H1 (cell line): ENCODE data around the gene STX12. TPM values are rescaled to one million over a fixed set of nuclear protein-coding genes. Genes with fewer than 3 reads are reported as not detected.

Experiments used
- CTCF ChIA-PET: fragments of 300-600 bp; sonication (Branson Sonifier 250); formaldehyde crosslinking; loops from one replicate; lab custom pipeline; 2021; ENCODE audit not compliant: partially characterized antibody; lab: Charles Lee
- POLR2A ChIA-PET: fragments of 300-600 bp; sonication (Branson Sonifier 250); formaldehyde crosslinking; loops from one replicate; lab custom pipeline; 2021; ENCODE audit warnings: inconsistent platforms; ENCODE audit not compliant: partially characterized antibody; lab: Charles Lee
- DNase-seq, 2 experiments: peaks; one replicate each; pipeline versions ENCODE4 v3.0.0 to v3.0.0-alpha.2; 2010 to 2022; ENCODE audit warnings: low spot score in 2 of 2, low read depth in 1 of 2, mixed read lengths in 1 of 2
- FAIRE-seq: peaks from 2 replicates; lab custom pipeline; 2011; peaks lifted over from hg19 to GRCh38; lab: Jason Lieb, UNC
- H2AFZ ChIP-seq: 2 replicates; pipeline ENCODE4 v1.8.1; 2012; ENCODE audit warnings: low read length, inconsistent platforms
- H2AK5ac ChIP-seq: 2 replicates; pipeline ENCODE4 v1.6.1; 2013; ENCODE audit warnings: low read depth, low read length
- H2BK120ac ChIP-seq: replicated peaks from 2 replicates; pipeline ENCODE3; 2013; ENCODE audit warnings: low read depth, low read length, inconsistent platforms
- H2BK12ac ChIP-seq: 2 replicates; pipeline ENCODE4 v1.6.1; 2013; ENCODE audit warnings: low read depth, low read length
- H2BK15ac ChIP-seq: 2 replicates; pipeline ENCODE4 v1.6.1; 2013; ENCODE audit warnings: low read length
- H2BK20ac ChIP-seq: 2 replicates; pipeline ENCODE4 v1.6.1; 2013; ENCODE audit warnings: low read length
- H2BK5ac ChIP-seq: 2 replicates; pipeline ENCODE4 v1.6.1; 2013; ENCODE audit warnings: low read depth, low read length
- H3K14ac ChIP-seq: 2 replicates; pipeline ENCODE4 v1.6.1; 2013; ENCODE audit warnings: inconsistent platforms; ENCODE audit not compliant: insufficient read length
- H3K18ac ChIP-seq: 2 replicates; pipeline ENCODE4 v1.6.1; 2013; ENCODE audit warnings: low read length; ENCODE audit errors: extremely low read depth
- H3K23ac ChIP-seq: 2 replicates; pipeline ENCODE4 v1.6.1; 2013; ENCODE audit warnings: inconsistent platforms; ENCODE audit not compliant: insufficient read length
- H3K23me2 ChIP-seq: 2 replicates; pipeline ENCODE4 v1.6.1; 2013; ENCODE audit warnings: low read depth, low read length
- H3K27ac ChIP-seq: 2 replicates; pipeline ENCODE4 v1.6.1; 2011; ENCODE audit warnings: low read depth, low read length, inconsistent platforms
- H3K27me3 ChIP-seq, 4 experiments: replicated peaks in 1 of 4; 1 replicate in 1 of 4; 2 replicates in 3 of 4; pipeline versions ENCODE4 v1.6.1 to v1.8.1; 2011 to 2013; ENCODE audit warnings: low read length in 3 of 4, mild to moderate bottlenecking in 3 of 4, inconsistent platforms in 2 of 4, mixed read lengths in 2 of 4, moderate library complexity in 1 of 4; ENCODE audit not compliant: control insufficient read depth in 3 of 4, insufficient read depth in 3 of 4; ENCODE audit errors: extremely low read depth in 1 of 4
- H3K36me3 ChIP-seq, 4 experiments: 2 replicates each; pipeline versions ENCODE4 v1.6.1 to v1.8.1; 2011 to 2013; ENCODE audit warnings: mild to moderate bottlenecking in 4 of 4, low read length in 3 of 4, moderate library complexity in 2 of 4, control low read depth in 1 of 4, inconsistent platforms in 1 of 4; ENCODE audit not compliant: insufficient read depth in 4 of 4, control insufficient read depth in 2 of 4
- H3K4ac ChIP-seq: replicated peaks from 2 replicates; pipeline ENCODE3; 2013; ENCODE audit warnings: low read length, low read depth, mixed read lengths, inconsistent platforms; ENCODE audit not compliant: insufficient read length
- H3K4me1 ChIP-seq, 4 experiments: replicated peaks in 1 of 4; 1 replicate in 1 of 4; 2 replicates in 3 of 4; pipeline versions ENCODE4 v1.6.1 to v1.8.1; 2011 to 2013; ENCODE audit warnings: low read length in 3 of 4, inconsistent platforms in 2 of 4, mixed read lengths in 1 of 4; ENCODE audit not compliant: insufficient read depth in 4 of 4, control insufficient read depth in 3 of 4
- H3K4me2 ChIP-seq, 2 experiments: 2 replicates each; pipeline versions ENCODE4 v1.6.1 to v1.8.1; 2011 to 2013; ENCODE audit warnings: low read depth in 2 of 2, low read length in 2 of 2, control low read depth in 1 of 2, inconsistent platforms in 1 of 2, mild to moderate bottlenecking in 1 of 2; ENCODE audit not compliant: insufficient read depth in 1 of 2
- H3K4me3 ChIP-seq, 4 experiments: fragments of 200-600, 300-600 bp in 1 of 4; sonication (generic), shearing (Covaris generic), sonication (Bioruptor Twin) in 1 of 4; 2 replicates each; pipeline versions ENCODE4 v1.5.1 to v1.8.1; 2011 to 2016; ENCODE audit warnings: low read length in 4 of 4, low read depth in 3 of 4, control low read depth in 2 of 4, inconsistent platforms in 2 of 4, mild to moderate bottlenecking in 2 of 4, mixed read lengths in 1 of 4, moderate library complexity in 1 of 4; ENCODE audit not compliant: insufficient read depth in 2 of 4; ENCODE audit errors: extremely low read depth in 1 of 4
- H3K56ac ChIP-seq: replicated peaks from 2 replicates; pipeline ENCODE3; 2013; ENCODE audit warnings: low read depth, mild to moderate bottlenecking, mixed read lengths, low read length, inconsistent platforms; ENCODE audit not compliant: insufficient read length
- H3K79me1 ChIP-seq: 2 replicates; pipeline ENCODE4 v1.6.1; 2013; ENCODE audit warnings: low read depth, low read length, control low read depth
- H3K79me2 ChIP-seq, 2 experiments: 2 replicates each; pipeline versions ENCODE4 v1.6.1 to v1.8.1; 2012 to 2013; ENCODE audit warnings: low read length in 2 of 2, mild to moderate bottlenecking in 2 of 2, inconsistent platforms in 1 of 2; ENCODE audit not compliant: insufficient read depth in 2 of 2, control insufficient read depth in 1 of 2
- H3K9ac ChIP-seq, 4 experiments: replicated peaks in 1 of 4; 1 replicate in 1 of 4; 2 replicates in 3 of 4; pipeline versions ENCODE4 v1.6.1 to v1.8.1; 2011 to 2013; ENCODE audit warnings: low read depth in 3 of 4, low read length in 3 of 4, control low read depth in 2 of 4, mild to moderate bottlenecking in 2 of 4, moderate library complexity in 2 of 4, inconsistent platforms in 1 of 4; ENCODE audit errors: extremely low read depth in 1 of 4
- H3K9me3 ChIP-seq, 2 experiments: 2 replicates each; pipeline versions ENCODE4 v1.6.1 to v1.8.1; 2012 to 2013; ENCODE audit warnings: mild to moderate bottlenecking in 2 of 2, moderate library complexity in 2 of 2, control low read depth in 1 of 2, inconsistent platforms in 1 of 2, low read depth in 1 of 2, low read length in 1 of 2, mixed read lengths in 1 of 2; ENCODE audit not compliant: insufficient read depth in 2 of 2
- H4K20me1 ChIP-seq, 2 experiments: replicated peaks in 1 of 2; 2 replicates each; pipeline versions ENCODE3 to v1.8.1; 2011 to 2013; ENCODE audit warnings: inconsistent platforms in 2 of 2, low read length in 2 of 2, mild to moderate bottlenecking in 1 of 2; ENCODE audit not compliant: insufficient read depth in 2 of 2, control insufficient read depth in 1 of 2
- H4K5ac ChIP-seq: 2 replicates; pipeline ENCODE4 v1.6.1; 2013; ENCODE audit warnings: low read length, low read depth, mixed read lengths, inconsistent platforms; ENCODE audit not compliant: insufficient read length
- H4K8ac ChIP-seq: 2 replicates; pipeline ENCODE4 v1.8.0; 2013; ENCODE audit warnings: mild to moderate bottlenecking, moderate library complexity, low read length, inconsistent platforms; ENCODE audit not compliant: insufficient read depth; ENCODE audit errors: extremely low read depth
- H4K91ac ChIP-seq: replicated peaks from 2 replicates; pipeline ENCODE3; 2013; ENCODE audit warnings: low read length, mixed read lengths, inconsistent platforms; ENCODE audit not compliant: insufficient read length
- SP1 ChIP-seq: IDR thresholded peaks from 2 replicates; pipeline ENCODE4 v1.6.1; 2011; ENCODE audit warnings: low read depth, low read length
- SRF ChIP-seq: IDR thresholded peaks from 2 replicates; pipeline ENCODE4 v1.6.1; 2011; ENCODE audit warnings: mild to moderate bottlenecking, low read depth, low read length, moderate library complexity
- WGBS, 2 experiments: shearing (Covaris generic) in 1 of 2; methylation state at CpG; one replicate each; pipeline versions ENCODE4 v1.1.6 to v1.1.7; 2013 to 2015; ENCODE audit warnings: low lambda C conversion rate in 2 of 2, mixed read lengths in 2 of 2, inconsistent platforms in 1 of 2, low coverage in 1 of 2, missing lambda C conversion rate in 1 of 2; ENCODE audit not compliant: insufficient replicate concordance in 2 of 2, insufficient coverage in 1 of 2, insufficient read length in 1 of 2; ENCODE audit errors: extremely low coverage in 1 of 2, missing lambda C conversion rate in 1 of 2; 5-methylcytosine and 5-hydroxymethylcytosine counted together
- polyA plus RNA-seq, 7 experiments: library from polyadenylated mRNA; depleted of rRNA in 3 of 7; stranded (reverse) in 5 of 7; unstranded in 2 of 7; fragments of >200 nt in 5 of 7; fragments of 200-250 nt in 2 of 7; gene quantifications; 1 replicate in 5 of 7; 2 replicates in 1 of 7; 4 replicates in 1 of 7; pipeline versions ENCODE4 v1.2.1 to v1.2.3, GENCODE V29; 2011 to 2013; ENCODE audit warnings: missing spikeins in 2 of 7, mixed read lengths in 2 of 7
- total RNA-seq: library from RNA; stranded (reverse); fragmentation: NEBNext Ultra II Directional; extraction: Animal tissue kit (Norgen Biotek cat#: 25700); gene quantifications from 2 replicates; pipeline ENCODE4 v1.2.1, GENCODE V29; 2021

Gene STX12
- total and polyA plus RNA-seq, 2 of the 8 experiments (the other 6 are each of a cell fraction or from before 2014, with no cell fraction given) = 3.7 to 11.0 TPM

DNA sequence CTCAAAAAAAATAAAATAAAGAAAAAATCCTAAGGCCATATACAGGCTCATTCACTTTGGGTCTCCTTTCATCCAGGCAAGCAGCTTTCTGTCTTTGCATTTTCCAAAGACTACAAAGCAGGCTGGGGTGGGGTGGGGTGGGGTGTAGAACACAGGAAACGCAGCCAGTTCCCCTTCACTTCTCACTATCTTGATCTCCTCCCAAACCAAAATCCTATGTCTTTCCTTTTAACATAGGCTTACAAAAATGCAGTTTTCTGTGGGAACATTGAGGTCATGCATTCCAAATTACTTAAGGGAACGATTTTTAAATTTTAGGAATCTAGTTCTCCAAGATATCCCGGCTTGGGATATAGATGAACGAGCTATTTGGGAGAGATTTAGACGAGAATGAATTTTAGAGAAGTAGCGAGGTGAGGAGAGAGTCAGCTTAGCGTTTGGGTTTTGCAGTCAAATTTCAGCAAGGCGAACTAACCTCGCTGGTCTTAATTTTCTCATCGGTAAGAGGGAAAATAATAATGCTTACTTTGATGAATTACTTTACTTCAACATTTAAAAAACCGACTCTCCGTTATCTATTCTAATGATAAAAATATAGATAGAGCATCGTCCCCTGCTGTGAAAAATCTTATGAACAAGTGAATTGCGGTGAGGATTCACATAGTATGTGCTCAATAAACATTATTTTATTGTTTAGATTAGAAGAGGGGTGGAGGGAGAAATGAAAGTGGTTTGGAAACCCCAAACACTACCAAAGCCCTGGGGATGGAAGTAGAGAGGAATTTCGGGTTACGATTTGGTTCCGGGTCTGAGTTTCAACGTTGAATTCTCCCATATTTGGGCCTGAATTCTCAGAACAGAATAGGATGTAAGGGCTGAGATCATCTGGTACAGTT, 735 bp upstream of the STX12 start:
- H3K4ac ChIP-seq = no peak overlapping the region
- peak overlapping the region in 3 of 4 experiments; percentile 51 to 64 (median 54); a peak in 6 of 7 replicates for H3K9ac ChIP-seq
- H3K27me3 ChIP-seq = no peaks in the 10 kb centered on the region
- no peak overlapping the region for H2BK120ac ChIP-seq
- no peak overlapping the region for H3K18ac ChIP-seq
- H2AK5ac ChIP-seq = no peak overlapping the region
- no peak overlapping the region for H2BK15ac ChIP-seq
- H2BK12ac ChIP-seq = no peak overlapping the region
- FAIRE-seq (no peak), DNase-seq (no peak)
- peak overlapping the region; percentile 78 to 91 for H3K4me2 ChIP-seq
- H2AFZ ChIP-seq = peak overlapping the region; percentile 65
- no peak overlapping the region for H4K8ac ChIP-seq
- H2BK5ac ChIP-seq = no peak overlapping the region
- no peaks in the 10 kb centered on the region for H3K36me3 ChIP-seq
- peak overlapping the region; percentile 31 for H4K5ac ChIP-seq
- TF ChIP-seq SRF (peak; percentile 21; the same call in 1 of the 2 replicates), SP1 (no peak)
- peak overlapping the region; percentile 71 to 95 (median 89) for H3K4me3 ChIP-seq
- H2BK20ac ChIP-seq = no peak overlapping the region
- H3K14ac ChIP-seq = no peak overlapping the region
- H3K56ac ChIP-seq = no peak overlapping the region
- H3K27ac ChIP-seq = no peak overlapping the region
- H3K23ac ChIP-seq = no peak overlapping the region
- no peaks in the 10 kb centered on the region for H4K20me1 ChIP-seq
- no peaks in the 10 kb centered on the region for H3K79me1 ChIP-seq
- POLR2A ChIA-PET = interaction anchor here (0.7 to 4.3 kb wide), 8 partner anchors 8 to 79 kb away, joined by 3 to 23 read pairs (median 4); partner anchors contain the start of genes FAM76A and PPP1R8
- H3K9me3 ChIP-seq = no peaks in the 10 kb centered on the region
- peaks cover 0 to 13% of the 10 kb centered on the region in 2 experiments; a peak in 1 of 4 replicates for H3K79me2 ChIP-seq
- H3K4me1 ChIP-seq = peaks cover 0 to 2% (median 0%) of the 10 kb centered on the region in 4 experiments; a peak in 2 of 7 replicates
- no peak overlapping the region for H4K91ac ChIP-seq
- CTCF ChIA-PET = interaction anchor here (0.5 to 1.4 kb wide), 10 partner anchors 9 to 370 kb away, joined by 3 to 7 read pairs (median 3); partner anchors contain the start of genes FAM76A and XKR8
- 39 to 100% methylated on average over 3 to 17 of the region's 18 CpGs for WGBS, 2 experiments
- peaks cover 7% of the 10 kb centered on the region; the same call in 1 of the 2 replicates for H3K23me2 ChIP-seq
